ENCODE measurements around the gene DNASE2. TPM values are rescaled to one million over a fixed set of nuclear protein-coding genes. Genes with fewer than 3 reads are reported as not detected.

DNASE2 gene
- total RNA-seq, 1 donor from 2014 or later, result 22.5 TPM

- ATAC-seq, result no peak
Measured at GRCh38 chr19:12886651-12886968, 5.4 kb upstream of the DNASE2 start.

GRCh38 chr19:12885749-12886650 lies 4.8 kb upstream of the DNASE2 start:
- no peak for ATAC-seq

GRCh38 chr19:12884926-12885748 lies 3.9 kb upstream of the DNASE2 start:
- peak; percentile 82 for ATAC-seq

GRCh38 chr19:12884627-12884925 lies 3.3 kb upstream of the DNASE2 start:
- ATAC-seq, result no peak

GRCh38 chr19:12884202-12884601 lies 3.0 kb upstream of the DNASE2 start:
- no peak for ATAC-seq

- no peak for ATAC-seq
Measured at GRCh38 chr19:12882589-12882988, 1.3 kb upstream of the DNASE2 start.

GRCh38 chr19:12880551-12881171 lies 588 bp downstream of the DNASE2 start:
- peak; percentile 21 for ATAC-seq

GRCh38 chr19:12875086-12875485 lies 6.2 kb downstream of the DNASE2 start:
- no peak for ATAC-seq

- ATAC-seq, result peak; percentile 3
Measured at GRCh38 chr19:12873891-12874745, 7.1 kb downstream of the DNASE2 start.

GRCh38 chr19:12872941-12873890 lies 8.0 kb downstream of the DNASE2 start:
- ATAC-seq, result peak; percentile 80

GRCh38 chr19:12872255-12872654 lies 9.0 kb downstream of the DNASE2 start:
- no peak for ATAC-seq

GRCh38 chr19:12871681-12872080 lies 9.6 kb downstream of the DNASE2 start:
- no peak for ATAC-seq

GRCh38 chr19:12868540-12869112 lies 12.6 kb downstream of the DNASE2 start:
- ATAC-seq, result no peak

- peak; percentile 24 for ATAC-seq
Measured at GRCh38 chr19:12867120-12868099, 13.8 kb downstream of the DNASE2 start.

- peak; percentile 24 for ATAC-seq
Measured at GRCh38 chr19:12866416-12867119, 14.7 kb downstream of the DNASE2 start.

GRCh38 chr19:12865746-12866415 lies 15.4 kb downstream of the DNASE2 start:
- no peak for ATAC-seq

GRCh38 chr19:12864721-12865715 lies 16.2 kb downstream of the DNASE2 start:
- ATAC-seq, result no peak
